AG04450 (cell line): Measurements from ENCODE around the gene DNAI7. TPM values are rescaled to one million over a fixed set of nuclear protein-coding genes. Genes with fewer than 3 reads are reported as not detected.

Source experiments
- CTCF ChIA-PET: fragments of 300-600, 350-600 bp; formaldehyde crosslinking; extraction: SDS; loops from one replicate; lab custom pipeline; 2022; ENCODE audit warnings: antibody characterized with exemption, inconsistent platforms; lab: Charles Lee
- POLR2A ChIA-PET: fragments of 350-600 bp; formaldehyde crosslinking; extraction: SDS; loops from one replicate; lab custom pipeline; 2021; ENCODE audit warnings: antibody characterized with exemption, inconsistent platforms; lab: Yijun Ruan, JAX
- DNase-seq: peaks from one replicate; pipeline ENCODE4 v3.0.0-alpha.2; 2011; ENCODE audit warnings: low read depth, low spot score
- H3K27ac ChIP-seq: one replicate; pipeline ENCODE4 v1.5.1; 2012; ENCODE audit warnings: low read depth, low read length, control low read depth
- H3K27me3 ChIP-seq: one replicate; pipeline ENCODE4 v1.6.0; 2012; ENCODE audit warnings: low read length; ENCODE audit not compliant: control insufficient read depth, insufficient read depth
- H3K4me3 ChIP-seq: 2 replicates; pipeline ENCODE4 v1.5.1; 2011; ENCODE audit warnings: mild to moderate bottlenecking, low read depth, low read length, control low read depth
- H3K9me3 ChIP-seq: 2 replicates; pipeline ENCODE4 v1.5.1; 2012; ENCODE audit warnings: low read length; ENCODE audit not compliant: control insufficient read depth, insufficient read depth
- polyA plus RNA-seq: library from polyadenylated mRNA; depleted of rRNA; stranded (reverse); fragments of >200 nt; gene quantifications from 2 replicates; pipeline ENCODE4 v1.2.3, GENCODE V29; 2011; rRNA removed
- TF ChIP-seq, protein P1 (sequence below): IDR thresholded peaks from 2 replicates; pipeline ENCODE4 v1.5.1; 2011; ENCODE audit warnings: low read depth, low read length, control low read depth, inconsistent platforms

Gene DNAI7
- polyA plus RNA-seq, 1 experiment: 0.26 TPM

DNA sequence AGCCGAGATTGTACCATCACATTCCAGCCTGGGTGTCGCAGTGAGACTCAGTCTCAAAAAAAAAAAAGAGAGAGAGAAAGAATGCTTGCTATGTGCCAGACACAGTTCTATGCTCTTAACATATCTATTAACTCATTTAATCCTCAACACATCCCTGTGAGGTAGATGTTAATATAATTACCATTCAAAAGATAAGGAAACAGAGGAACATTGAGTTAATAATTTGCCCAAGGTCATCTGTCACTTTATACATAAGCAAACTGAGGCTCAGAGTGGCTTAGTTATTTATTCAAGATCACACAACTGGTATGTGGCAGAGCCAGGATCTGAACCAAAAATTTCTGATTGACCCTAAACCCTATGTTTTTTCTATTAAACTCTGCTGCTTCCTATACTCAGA lies 129.9 kb downstream of the DNAI7 start:
- Histone ChIP-seq H3K9me3 (no peaks in the 10 kb centered on the region), H3K27me3 (no peaks in the 10 kb centered on the region), H3K4me3 (no peak overlapping the region), H3K27ac (no peak overlapping the region)
- CTCF ChIA-PET: no interaction called here
- no peak for DNase-seq
- POLR2A ChIA-PET: no interaction called here
- TF ChIP-seq, protein P1, sequence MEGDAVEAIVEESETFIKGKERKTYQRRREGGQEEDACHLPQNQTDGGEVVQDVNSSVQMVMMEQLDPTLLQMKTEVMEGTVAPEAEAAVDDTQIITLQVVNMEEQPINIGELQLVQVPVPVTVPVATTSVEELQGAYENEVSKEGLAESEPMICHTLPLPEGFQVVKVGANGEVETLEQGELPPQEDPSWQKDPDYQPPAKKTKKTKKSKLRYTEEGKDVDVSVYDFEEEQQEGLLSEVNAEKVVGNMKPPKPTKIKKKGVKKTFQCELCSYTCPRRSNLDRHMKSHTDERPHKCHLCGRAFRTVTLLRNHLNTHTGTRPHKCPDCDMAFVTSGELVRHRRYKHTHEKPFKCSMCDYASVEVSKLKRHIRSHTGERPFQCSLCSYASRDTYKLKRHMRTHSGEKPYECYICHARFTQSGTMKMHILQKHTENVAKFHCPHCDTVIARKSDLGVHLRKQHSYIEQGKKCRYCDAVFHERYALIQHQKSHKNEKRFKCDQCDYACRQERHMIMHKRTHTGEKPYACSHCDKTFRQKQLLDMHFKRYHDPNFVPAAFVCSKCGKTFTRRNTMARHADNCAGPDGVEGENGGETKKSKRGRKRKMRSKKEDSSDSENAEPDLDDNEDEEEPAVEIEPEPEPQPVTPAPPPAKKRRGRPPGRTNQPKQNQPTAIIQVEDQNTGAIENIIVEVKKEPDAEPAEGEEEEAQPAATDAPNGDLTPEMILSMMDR: no peak

- Histone ChIP-seq H3K9me3 (no peaks in the 10 kb centered on the region), H3K4me3 (no peak overlapping the region), H3K27me3 (no peaks in the 10 kb centered on the region), H3K27ac (no peak overlapping the region)
- ChIA-PET CTCF (no interaction called here), POLR2A (no interaction called here)
- TF ChIP-seq, protein P1: no peak
- DNase-seq: no peak
Observed at GRCh38 chr12:25063873-25064628, 130.9 kb downstream of the DNAI7 start.

- no peak overlapping the region for H3K27ac ChIP-seq
Observed at GRCh38 chr12:25058658-25059058, 136.3 kb downstream of the DNAI7 start.

More at GRCh38 chr12:25058658-25059058, 136.3 kb downstream of the DNAI7 start:
- H3K9me3 ChIP-seq: no peaks in the 10 kb centered on the region
- TF ChIP-seq, protein P1: no peak
- ChIA-PET CTCF (no interaction called here), POLR2A (no interaction called here)
- no peak overlapping the region for H3K4me3 ChIP-seq
- no peak for DNase-seq
- no peaks in the 10 kb centered on the region for H3K27me3 ChIP-seq

Other genes starting within 250 kb of the DNAI7 start
- 61.1 and 62.8 TPM in 2 replicates for gene BCAT1, start 246.1 kb downstream of the DNAI7 start, polyA plus RNA-seq
- gene ETFRF1, start 77 bp upstream of the DNAI7 start, polyA plus RNA-seq: 18.2 and 26.6 TPM in 2 replicates
- 19.0 and 24.2 TPM in 2 replicates for gene KRAS, start 55.8 kb upstream of the DNAI7 start, polyA plus RNA-seq